Natural killer cell (primary cell): ENCODE data around the gene BCAS3. TPM values are rescaled to one million over a fixed set of nuclear protein-coding genes. Genes with fewer than 3 reads are reported as not detected.

ENCODE experiments used
- ATAC-seq, 3 donors: fragments of 150-1000 bp in 2 of 3; fragments of 200-7000 bp in 1 of 3; cut with Tn5 transposase; 1 replicate in 1 of 3; 2 replicates in 2 of 3; pipeline ENCODE4 v1.10.0; 2021; ENCODE audit warnings: mild to moderate bottlenecking in 2 of 3, moderate library complexity in 2 of 3
- DNase-seq, 2 donors: peaks; one replicate each; pipeline versions ENCODE4 v3.0.0 to v3.0.0-alpha.2; 2013 to 2021; ENCODE audit warnings: mixed read lengths in 1 of 2
- H3K27ac ChIP-seq: one replicate; pipeline ENCODE4 v1.5.1; 2013; ENCODE audit warnings: mild to moderate bottlenecking, low read length
- H3K27me3 ChIP-seq: one replicate; pipeline ENCODE4 v1.6.1; 2013; ENCODE audit warnings: low read length; ENCODE audit not compliant: control insufficient read depth, insufficient read depth
- H3K36me3 ChIP-seq: one replicate; pipeline ENCODE4 v1.6.1; 2013; ENCODE audit warnings: low read length; ENCODE audit not compliant: control insufficient read depth, insufficient read depth
- H3K4me1 ChIP-seq: one replicate; pipeline ENCODE4 v1.6.1; 2013; ENCODE audit warnings: low read length; ENCODE audit not compliant: control insufficient read depth, insufficient read depth
- H3K4me3 ChIP-seq: one replicate; pipeline ENCODE4 v1.5.1; 2013; ENCODE audit warnings: low read length
- H3K9me3 ChIP-seq: one replicate; pipeline ENCODE4 v1.6.1; 2013; ENCODE audit warnings: low read length; ENCODE audit not compliant: control insufficient read depth, insufficient read depth
- H3K27ac Mint-ChIP-seq, 2 donors: one replicate each; pipeline ENCODE4 v1.8.0; 2022; ENCODE audit warnings: mild to moderate bottlenecking in 2 of 2, mixed read lengths in 2 of 2, moderate library complexity in 1 of 2
- H3K27me3 Mint-ChIP-seq, 2 donors: one replicate each; pipeline ENCODE4 v1.8.0; 2022; ENCODE audit warnings: low read depth in 2 of 2, mixed read lengths in 2 of 2
- H3K36me3 Mint-ChIP-seq: one replicate; pipeline ENCODE4 v1.8.0; 2022; ENCODE audit warnings: mixed read lengths
- H3K4me1 Mint-ChIP-seq, 2 donors: one replicate each; pipeline ENCODE4 v1.8.0; 2022; ENCODE audit warnings: mixed read lengths in 2 of 2
- H3K4me3 Mint-ChIP-seq: one replicate; pipeline ENCODE4 v1.8.0; 2022; ENCODE audit warnings: mild to moderate bottlenecking, moderate library complexity, mixed read lengths
- H3K9me3 Mint-ChIP-seq, 2 donors: one replicate each; pipeline ENCODE4 v1.8.0; 2022; ENCODE audit warnings: mixed read lengths in 2 of 2
- WGBS: methylation state at CpG from one replicate; pipeline ENCODE4 v1.1.7; 2013; ENCODE audit warnings: missing lambda C conversion rate; ENCODE audit not compliant: insufficient coverage; 5-methylcytosine and 5-hydroxymethylcytosine counted together
- intact Hi-C: fragments of 100-400 bp; cut with micrococcal nuclease; formaldehyde crosslinking; loops from one replicate; pipeline ENCODE4 v1.14.2; 2022
- total RNA-seq, 4 donors: library from RNA; stranded (reverse); fragments of 120-200 nt in 1 of 4; gene quantifications; one replicate each; pipeline versions ENCODE4 v1.2.3 to v1.2.4, GENCODE V29; 2013 to 2022
- TF ChIP-seq, protein P1 (sequence below): fragments of 200-600 bp; IDR thresholded peaks from one replicate; pipeline ENCODE4 v1.8.0; 2022; ENCODE audit warnings: antibody characterized with exemption

The BCAS3 gene
- total RNA-seq, 3 donors from 2014 or later (not counting 1 experiment from before 2014, with no cell fraction given) = 60.5 to 87.8 (median 72.0) TPM

DNA sequence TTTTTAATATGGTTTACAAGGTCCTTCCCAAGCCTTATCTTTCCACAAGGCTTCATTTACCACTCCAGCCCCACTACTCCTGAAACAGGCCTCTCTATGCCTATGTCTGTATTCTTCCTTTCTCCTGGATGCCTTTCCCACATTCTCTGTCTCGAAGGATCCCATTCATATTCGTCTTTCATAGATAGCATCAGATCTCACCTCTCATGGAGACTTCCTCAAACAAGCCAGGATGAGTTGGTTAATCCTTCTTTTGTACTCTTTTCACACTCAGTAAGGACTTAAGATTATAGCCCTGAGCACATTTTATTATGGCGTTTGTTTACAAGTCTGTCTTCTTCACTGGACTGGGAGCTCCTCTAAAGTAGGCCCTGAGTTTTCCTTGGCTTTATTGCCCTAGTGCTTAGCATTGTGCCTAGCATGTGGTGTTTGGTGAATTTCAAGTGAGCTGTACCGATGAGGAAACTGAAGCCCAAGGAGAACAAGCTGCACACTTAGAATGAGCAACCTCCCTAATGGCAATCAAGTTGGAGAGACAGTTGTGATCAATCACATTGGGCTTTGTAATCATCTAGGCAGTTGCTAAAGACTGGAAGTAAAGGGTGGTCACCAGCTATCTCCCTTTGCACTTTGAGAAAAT, 764.6 kb downstream of the BCAS3 start:
- peaks cover 6% of the 10 kb centered on the region for H3K36me3 Mint-ChIP-seq
- H3K27ac Mint-ChIP-seq = no peak overlapping the region
- DNase-seq = no peak
- H3K4me1 ChIP-seq = no peaks in the 10 kb centered on the region
- peaks cover 5% of the 10 kb centered on the region for H3K27me3 ChIP-seq
- peaks cover 38 to 68% of the 10 kb centered on the region in 2 donors for H3K27me3 Mint-ChIP-seq
- TF ChIP-seq, protein P1, sequence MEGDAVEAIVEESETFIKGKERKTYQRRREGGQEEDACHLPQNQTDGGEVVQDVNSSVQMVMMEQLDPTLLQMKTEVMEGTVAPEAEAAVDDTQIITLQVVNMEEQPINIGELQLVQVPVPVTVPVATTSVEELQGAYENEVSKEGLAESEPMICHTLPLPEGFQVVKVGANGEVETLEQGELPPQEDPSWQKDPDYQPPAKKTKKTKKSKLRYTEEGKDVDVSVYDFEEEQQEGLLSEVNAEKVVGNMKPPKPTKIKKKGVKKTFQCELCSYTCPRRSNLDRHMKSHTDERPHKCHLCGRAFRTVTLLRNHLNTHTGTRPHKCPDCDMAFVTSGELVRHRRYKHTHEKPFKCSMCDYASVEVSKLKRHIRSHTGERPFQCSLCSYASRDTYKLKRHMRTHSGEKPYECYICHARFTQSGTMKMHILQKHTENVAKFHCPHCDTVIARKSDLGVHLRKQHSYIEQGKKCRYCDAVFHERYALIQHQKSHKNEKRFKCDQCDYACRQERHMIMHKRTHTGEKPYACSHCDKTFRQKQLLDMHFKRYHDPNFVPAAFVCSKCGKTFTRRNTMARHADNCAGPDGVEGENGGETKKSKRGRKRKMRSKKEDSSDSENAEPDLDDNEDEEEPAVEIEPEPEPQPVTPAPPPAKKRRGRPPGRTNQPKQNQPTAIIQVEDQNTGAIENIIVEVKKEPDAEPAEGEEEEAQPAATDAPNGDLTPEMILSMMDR = no peak
- no peak overlapping the region for H3K4me3 Mint-ChIP-seq
- intact Hi-C loops = no loop called here
- 74% methylated on average over 4 of the region's 4 CpGs for WGBS
- no peak for ATAC-seq
- no peak overlapping the region for H3K4me3 ChIP-seq
- H3K9me3 ChIP-seq = no peaks in the 10 kb centered on the region
- peaks cover 3 to 4% of the 10 kb centered on the region in 2 donors for H3K9me3 Mint-ChIP-seq
- no peaks in the 10 kb centered on the region for H3K36me3 ChIP-seq
- no peaks in the 10 kb centered on the region for H3K4me1 Mint-ChIP-seq
- H3K27ac ChIP-seq = no peak overlapping the region

Other genes with a start within 250 kb of the BCAS3 start
- gene APPBP2, start 151.6 kb upstream of the BCAS3 start, total RNA-seq = 10 to 100 TPM; 18.2 to 23.2 (median 23.0) TPM
- gene PPM1D, start 77.7 kb upstream of the BCAS3 start, total RNA-seq = 10 to 100 TPM; 22.8 to 31.6 (median 27.9) TPM